Left ventricle myocardium inferior (tissue), 1 donor: ENCODE measurements around the gene VPS26A. TPM values are rescaled to one million over a fixed set of nuclear protein-coding genes. Genes with fewer than 3 reads are reported as not detected.

Experiments used
- DNase-seq: peaks from one replicate; pipeline ENCODE4 v3.0.0-alpha.2; 2020
- H3K27ac ChIP-seq: fragments of 200-600 bp; replicated peaks from 2 replicates; pipeline ENCODE4 v1.8.0; 2021
- H3K27me3 ChIP-seq: fragments of 200-600 bp; 2 replicates; pipeline ENCODE4 v1.8.0; 2021; ENCODE audit warnings: low read depth
- H3K36me3 ChIP-seq: fragments of 200-600 bp; 2 replicates; pipeline ENCODE4 v1.8.0; 2021
- H3K4me1 ChIP-seq: fragments of 200-600 bp; 2 replicates; pipeline ENCODE4 v1.8.0; 2021
- H3K4me3 ChIP-seq: fragments of 200-600 bp; 2 replicates; pipeline ENCODE4 v1.8.0; 2021; ENCODE audit warnings: mild to moderate bottlenecking, moderate library complexity
- H3K9me3 ChIP-seq: fragments of 200-600 bp; replicated peaks from 2 replicates; pipeline ENCODE4 v1.8.0; 2021
- CTCF ChIP-seq: fragments of 200-600 bp; IDR thresholded peaks from 2 replicates; pipeline ENCODE4 v1.8.0; 2021; ENCODE audit warnings: antibody characterized with exemption, mild to moderate bottlenecking, borderline replicate concordance
- intact Hi-C: fragments of 100-400 bp; cut with micrococcal nuclease; formaldehyde crosslinking; loops from one replicate; pipeline ENCODE4 v1.11.0; 2022
- total RNA-seq: library from RNA; stranded (reverse); fragmentation: NEBNext Ultra II Directional; extraction: Animal tissue kit (Norgen Biotek cat#: 25700); gene quantifications from one replicate; pipeline ENCODE4 v1.2.1, GENCODE V29; 2021
- donor health status: DM: no; HTN: yes; CAD: no; lungs with severe emphysema.

The VPS26A gene
- total RNA-seq, 1 donor from 2014 or later, result 33.1 TPM

GRCh38 chr10:69086001-69086509 lies 37.9 kb upstream of the VPS26A start:
- DNase-seq, result no peak
- H3K27ac ChIP-seq, result peak overlapping the region; percentile 90
- H3K4me3 ChIP-seq, result peak overlapping the region; percentile 67
- H3K27me3 ChIP-seq, result no peaks in the 10 kb centered on the region
- intact Hi-C loops, result no loop called here
- H3K9me3 ChIP-seq, result no peaks in the 10 kb centered on the region
- no peak for TF ChIP-seq CTCF
- H3K36me3 ChIP-seq, result no peaks in the 10 kb centered on the region
- H3K4me1 ChIP-seq, result peaks cover 20% of the 10 kb centered on the region

GRCh38 chr10:69087590-69088470 lies 36.1 kb upstream of the VPS26A start, which contains the start of gene SRGN:
Gene SRGN (plus strand): TSS chr10:69088103. CDS start chr10:69088158, 55 bp downstream.
- peaks cover 34% of the 10 kb centered on the region for H3K4me1 ChIP-seq
- intact Hi-C loops, result no loop called here

GRCh38 chr10:69088471-69088769 lies 35.6 kb upstream of the VPS26A start:
- intact Hi-C loops, result no loop called here
- Histone ChIP-seq H3K36me3 (no peaks in the 10 kb centered on the region), H3K9me3 (no peaks in the 10 kb centered on the region), H3K27ac (peak overlapping the region; percentile 90), H3K27me3 (no peaks in the 10 kb centered on the region), H3K4me3 (peak overlapping the region; percentile 67), H3K4me1 (peaks cover 38% of the 10 kb centered on the region)
- DNase-seq, result no peak
- no peak for TF ChIP-seq CTCF

More at GRCh38 chr10:69087590-69088470, 36.1 kb upstream of the VPS26A start, which contains the start of gene SRGN:
- H3K9me3 ChIP-seq, result no peaks in the 10 kb centered on the region
- peak; percentile 51 for DNase-seq
- no peaks in the 10 kb centered on the region for H3K36me3 ChIP-seq
- H3K4me3 ChIP-seq, result peak within 1 kb of the TSS; percentile 67
- no peak for TF ChIP-seq CTCF
- peak within 1 kb of the TSS; percentile 90 for H3K27ac ChIP-seq
- no peaks in the 10 kb centered on the region for H3K27me3 ChIP-seq

GRCh38 chr10:69088801-69089501 lies 35.0 kb upstream of the VPS26A start:
- TF ChIP-seq CTCF, result no peak
- DNase-seq, result no peak
- Histone ChIP-seq H3K4me3 (peak overlapping the region; percentile 67), H3K9me3 (no peaks in the 10 kb centered on the region), H3K4me1 (peaks cover 38% of the 10 kb centered on the region), H3K27ac (peak overlapping the region; percentile 90), H3K36me3 (no peaks in the 10 kb centered on the region), H3K27me3 (no peaks in the 10 kb centered on the region)
- intact Hi-C loops, result no loop called here
